OCI-LY7 (cell line): ENCODE measurements around the gene RBM20. TPM values are rescaled to one million over a fixed set of nuclear protein-coding genes. Genes with fewer than 3 reads are reported as not detected.

Experiments used
- BruUV-seq: library from RNA; stranded (reverse); fragments of 400-500 nt; replicated peaks from 2 replicates; lab custom pipeline; 2021; lab: Mats Ljungman, UMichigan
- CTCF ChIA-PET: fragments of 300-600 bp; sonication (Branson Sonifier 250); formaldehyde crosslinking; loops from one replicate; lab custom pipeline; 2022; ENCODE audit warnings: antibody characterized with exemption; ENCODE audit not compliant: unreplicated experiment; lab: Charles Lee
- POLR2A ChIA-PET: fragments of 300-600 bp; sonication (Branson Sonifier 250); formaldehyde crosslinking; loops from one replicate; lab custom pipeline; 2022; ENCODE audit warnings: antibody characterized with exemption; lab: Charles Lee
- DNase-seq: peaks from one replicate; pipeline ENCODE4 v3.0.0-alpha.2; 2015; ENCODE audit warnings: low spot score
- H2AFZ ChIP-seq: fragments of 200-600 bp; sonication (generic), shearing (Covaris generic); 2 replicates; pipeline ENCODE4 v1.6.1; 2014; ENCODE audit warnings: mild to moderate bottlenecking, antibody characterized with exemption, low read length, moderate library complexity
- H3K27ac ChIP-seq: fragments of 200-600 bp; sonication (generic); 2 replicates; pipeline ENCODE4 v1.5.1; 2014; ENCODE audit warnings: mixed run types, low read depth, mild to moderate bottlenecking, moderate library complexity, low read length, inconsistent platforms; ENCODE audit not compliant: poor library complexity, severe bottlenecking
- H3K36me3 ChIP-seq: fragments of 200-600 bp; sonication (generic); 2 replicates; pipeline ENCODE4 v1.6.1; 2014; ENCODE audit warnings: mild to moderate bottlenecking, antibody characterized with exemption, low read length, moderate library complexity, mixed read lengths; ENCODE audit not compliant: insufficient read depth
- H3K4me1 ChIP-seq: fragments of 200-600 bp; sonication (generic); 2 replicates; pipeline ENCODE4 v1.5.1; 2014; ENCODE audit warnings: mild to moderate bottlenecking, low read length; ENCODE audit not compliant: insufficient read depth, poor library complexity, severe bottlenecking
- H3K4me2 ChIP-seq: fragments of 200-600 bp; sonication (generic); 2 replicates; pipeline ENCODE4 v1.6.1; 2014; ENCODE audit warnings: mild to moderate bottlenecking, low read length
- H3K4me3 ChIP-seq: fragments of 200-600 bp; sonication (generic); 2 replicates; pipeline ENCODE4 v1.5.1; 2014; ENCODE audit warnings: mild to moderate bottlenecking, low read depth, low read length; ENCODE audit not compliant: poor library complexity, severe bottlenecking
- H3K79me2 ChIP-seq: fragments of 200-600 bp; sonication (generic); 2 replicates; pipeline ENCODE4 v1.6.1; 2016; ENCODE audit warnings: low read depth, mild to moderate bottlenecking, low read length, moderate library complexity, mixed read lengths; ENCODE audit not compliant: insufficient read depth
- H3K9me2 ChIP-seq: fragments of 200-600 bp; sonication (generic); 2 replicates; pipeline ENCODE4 v1.6.1; 2016; ENCODE audit warnings: mild to moderate bottlenecking, low read length, mixed read lengths; ENCODE audit not compliant: insufficient read depth
- H3K9me3 ChIP-seq: fragments of 200-600 bp; sonication (generic); 2 replicates; pipeline ENCODE4 v1.6.1; 2014; ENCODE audit warnings: mild to moderate bottlenecking, mixed run types, low read length, mixed read lengths
- H4K20me1 ChIP-seq: fragments of 200-600 bp; sonication (generic); 2 replicates; pipeline ENCODE4 v1.6.1; 2014; ENCODE audit warnings: mild to moderate bottlenecking, antibody characterized with exemption, low read length, moderate library complexity, mixed read lengths; ENCODE audit not compliant: insufficient read depth
- CTCF ChIP-seq: fragments of 200-600 bp; sonication (generic); conservative IDR thresholded peaks from 2 replicates; pipeline ENCODE4 v1.5.1; 2014; ENCODE audit warnings: mild to moderate bottlenecking, antibody characterized with exemption, low read length, moderate library complexity, mixed read lengths
- EZH2phosphoT487 ChIP-seq: fragments of 200-600 bp; sonication (generic); IDR thresholded peaks from 2 replicates; pipeline ENCODE4 v1.6.1; 2018; ENCODE audit warnings: low read depth, borderline replicate concordance, mild to moderate bottlenecking, mixed run types, antibody characterized with exemption, low read length, moderate library complexity, mixed read lengths
- intact Hi-C: fragments of 100-400 bp; cut with micrococcal nuclease; formaldehyde crosslinking; loops from one replicate; pipeline ENCODE4 v1.10.0; 2022; ENCODE audit not compliant: unreplicated experiment
- total RNA-seq, 2 experiments: library from RNA; depleted of rRNA in 1 of 2; stranded (reverse); fragments of >200 nt in 1 of 2; shearing (Covaris generic) in 1 of 2; gene quantifications; 2 replicates each; pipeline ENCODE4 v1.2.3, GENCODE V29; 2014 to 2022

Gene RBM20
- total RNA-seq, 2 experiments from 2014 or later = 0.35 to 1.0 TPM

DNA sequence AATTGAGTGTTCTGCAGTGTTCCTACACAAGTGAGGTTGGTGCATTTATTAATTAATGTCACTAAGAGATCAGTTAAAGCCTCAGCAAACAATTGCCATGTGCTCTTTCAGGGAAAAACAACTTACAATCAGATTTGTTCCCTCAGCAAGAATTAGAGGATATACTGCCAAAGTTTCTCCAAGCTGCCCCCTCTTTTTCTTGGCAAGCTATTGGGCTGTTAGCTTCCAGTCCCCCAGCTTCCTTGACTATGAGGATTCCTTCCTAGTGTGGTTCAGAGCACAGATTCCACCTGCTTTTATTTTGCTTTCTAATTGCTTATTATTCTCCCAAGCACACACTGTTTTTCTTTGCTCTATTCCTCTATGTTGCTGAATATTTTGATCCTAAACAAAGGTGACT is 112.7 kb downstream of the RBM20 start:
- ChIA-PET CTCF (no interaction called here), POLR2A (interaction anchor here (1.1 kb wide), 1 partner anchor 23 kb away, joined by 3 read pairs; no protein-coding TSS in a partner anchor)
- Histone ChIP-seq H3K9me2 (no peaks in the 10 kb centered on the region), H3K27ac (no peak overlapping the region), H3K4me2 (no peak overlapping the region), H4K20me1 (no peaks in the 10 kb centered on the region), H3K9me3 (no peaks in the 10 kb centered on the region), H2AFZ (no peak overlapping the region), H3K79me2 (no peaks in the 10 kb centered on the region), H3K36me3 (no peaks in the 10 kb centered on the region), H3K4me3 (no peak overlapping the region), H3K4me1 (no peaks in the 10 kb centered on the region)
- BruUV-seq = no TSS peak
- no peak for DNase-seq
- intact Hi-C loops = no loop called here
- TF ChIP-seq EZH2phosphoT487 = no peak
- no peak for TF ChIP-seq CTCF

DNA sequence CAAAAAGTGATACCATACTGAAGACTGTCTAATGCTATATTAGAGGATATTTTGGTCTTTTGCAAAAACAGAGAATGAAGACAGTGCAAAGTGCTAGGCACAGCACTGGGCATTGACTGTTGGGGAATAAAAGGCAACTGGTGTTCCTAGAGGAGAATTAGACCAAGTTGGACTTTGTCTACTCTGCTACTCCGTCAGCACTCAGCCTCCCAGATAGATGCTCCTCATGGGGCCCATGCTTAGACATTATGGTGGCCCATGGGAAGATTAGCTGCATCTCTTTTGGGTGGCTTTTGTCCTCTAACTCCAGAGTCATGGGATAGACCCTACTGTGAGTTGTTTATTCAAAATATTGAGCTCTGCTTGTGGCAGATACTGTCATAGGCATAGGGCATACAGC is 113.5 kb downstream of the RBM20 start:
- no peak for DNase-seq
- H4K20me1 ChIP-seq = no peaks in the 10 kb centered on the region
- no peaks in the 10 kb centered on the region for H3K79me2 ChIP-seq
- ChIA-PET POLR2A (interaction anchor here (1.1 kb wide), 1 partner anchor 22 kb away, joined by 3 read pairs; no protein-coding TSS in a partner anchor), CTCF (no interaction called here)
- TF ChIP-seq CTCF = no peak
- TF ChIP-seq EZH2phosphoT487 = no peak
- H3K27ac ChIP-seq = no peak overlapping the region
- H2AFZ ChIP-seq = no peak overlapping the region
- H3K4me2 ChIP-seq = no peak overlapping the region
- intact Hi-C loops = no loop called here
- no peaks in the 10 kb centered on the region for H3K9me2 ChIP-seq
- H3K36me3 ChIP-seq = no peaks in the 10 kb centered on the region
- BruUV-seq = no TSS peak
- H3K9me3 ChIP-seq = no peaks in the 10 kb centered on the region
- H3K4me3 ChIP-seq = no peak overlapping the region
- no peaks in the 10 kb centered on the region for H3K4me1 ChIP-seq

DNA sequence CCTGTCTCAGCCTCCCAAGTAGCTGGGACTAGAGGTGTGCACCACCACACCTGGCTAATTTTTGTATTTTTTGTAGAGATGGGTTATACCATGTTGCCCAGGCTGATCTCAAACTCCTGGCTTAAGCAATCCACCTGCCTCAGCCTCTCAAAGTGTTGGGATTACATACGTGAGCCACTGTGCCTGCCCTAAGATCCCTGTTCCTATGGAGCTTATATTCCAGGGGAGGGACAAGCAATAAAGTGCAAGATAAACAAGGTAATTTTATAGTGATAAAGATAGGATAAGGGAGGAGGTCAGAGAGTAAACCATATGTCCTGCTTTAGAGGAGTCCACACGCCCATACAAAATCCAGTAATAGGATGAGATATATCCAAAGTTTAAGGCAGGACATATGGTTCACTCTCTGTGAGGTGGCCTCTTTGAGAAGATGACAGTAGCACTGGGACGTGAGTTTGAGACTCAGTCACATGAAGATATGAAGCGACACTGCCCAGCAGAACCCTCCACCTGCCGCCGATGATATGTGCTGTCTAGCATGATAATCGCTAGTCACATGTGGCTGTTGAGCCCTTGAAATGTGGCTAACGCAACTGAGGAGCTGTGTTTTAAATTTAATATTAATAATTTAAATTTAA is 114.1 kb downstream of the RBM20 start:
- Histone ChIP-seq H3K9me2 (no peaks in the 10 kb centered on the region), H3K4me3 (no peak overlapping the region), H4K20me1 (no peaks in the 10 kb centered on the region), H2AFZ (no peak overlapping the region), H3K4me1 (no peaks in the 10 kb centered on the region), H3K79me2 (no peaks in the 10 kb centered on the region), H3K36me3 (no peaks in the 10 kb centered on the region), H3K27ac (no peak overlapping the region), H3K9me3 (no peaks in the 10 kb centered on the region), H3K4me2 (no peak overlapping the region)
- DNase-seq = no peak
- POLR2A ChIA-PET = interaction anchor here (0.7 to 1.1 kb wide), 4 partner anchors 14 to 140 kb away, joined by 3 to 4 read pairs (median 3); no protein-coding TSS in a partner anchor
- CTCF ChIA-PET = no interaction called here
- TF ChIP-seq CTCF = no peak
- no peak for TF ChIP-seq EZH2phosphoT487
- intact Hi-C loops = no loop called here
- no TSS peak for BruUV-seq
